Panc1 (cell line): Measurements from ENCODE around the gene GPSM1. TPM values are rescaled to one million over a fixed set of nuclear protein-coding genes. Genes with fewer than 3 reads are reported as not detected.

ENCODE experiments used
- ATAC-seq: fragments of 200-7000 bp; cut with Tn5 transposase; 2 replicates; pipeline ENCODE4 v1.9.1; 2020; ENCODE audit warnings: mild to moderate bottlenecking, moderate library complexity
- BruUV-seq: library from RNA; stranded (reverse); fragments of 400-500 nt; replicated peaks from 2 replicates; lab custom pipeline; 2021; lab: Mats Ljungman, UMichigan
- CTCF ChIA-PET: fragments of 300-600 bp; sonication (Branson Sonifier 250); formaldehyde crosslinking; loops from one replicate; lab custom pipeline; 2022; ENCODE audit warnings: antibody characterized with exemption; lab: Charles Lee
- POLR2A ChIA-PET: fragments of 300-600 bp; sonication (Branson Sonifier 250); formaldehyde crosslinking; loops from one replicate; lab custom pipeline; 2022; ENCODE audit warnings: antibody characterized with exemption; lab: Charles Lee
- DNase-seq: peaks from one replicate; pipeline ENCODE4 v3.0.0-alpha.2; 2010; ENCODE audit warnings: low read depth, low spot score
- H3K27ac ChIP-seq: 2 replicates; pipeline ENCODE4 v1.5.1; 2011; ENCODE audit warnings: mild to moderate bottlenecking, low read length, inconsistent platforms
- H3K27me3 ChIP-seq: fragments of 200-500 bp; sonication (Bioruptor generic); 2 replicates; pipeline ENCODE4 v1.6.0; 2014; ENCODE audit warnings: low read length, inconsistent platforms; ENCODE audit not compliant: control insufficient read depth, insufficient read depth
- H3K36me3 ChIP-seq: fragments of 200-500 bp; sonication (Bioruptor generic); 2 replicates; pipeline ENCODE4 v1.5.1; 2014; ENCODE audit warnings: inconsistent platforms, mild to moderate bottlenecking, low read length, moderate library complexity; ENCODE audit not compliant: control insufficient read depth, insufficient read depth
- H3K4me1 ChIP-seq: 2 replicates; pipeline ENCODE4 v1.5.1; 2011; ENCODE audit warnings: inconsistent platforms, mild to moderate bottlenecking, low read length, moderate library complexity; ENCODE audit not compliant: control insufficient read depth, insufficient read depth
- H3K4me3 ChIP-seq, 2 experiments: 2 replicates each; pipeline ENCODE4 v1.5.1; 2011 to 2012; ENCODE audit warnings: low read depth in 2 of 2, low read length in 2 of 2, mild to moderate bottlenecking in 2 of 2, inconsistent platforms in 1 of 2, moderate library complexity in 1 of 2
- H3K9me3 ChIP-seq: fragments of 200-500 bp; sonication (Bioruptor generic); 2 replicates; pipeline ENCODE4 v1.5.1; 2014; ENCODE audit warnings: low read depth, mild to moderate bottlenecking, inconsistent platforms, low read length, moderate library complexity; ENCODE audit not compliant: control insufficient read depth, insufficient read depth
- CTCF ChIP-seq: fragments of 450-650 bp; IDR thresholded peaks from 2 replicates; pipeline ENCODE4 v1.5.1; 2017; ENCODE audit warnings: mild to moderate bottlenecking
- POLR2AphosphoS5 ChIP-seq: IDR thresholded peaks from 2 replicates; pipeline ENCODE4 v1.6.1; 2012; ENCODE audit warnings: mild to moderate bottlenecking, low read depth, low read length, moderate library complexity
- SIN3A ChIP-seq: IDR thresholded peaks from 2 replicates; pipeline ENCODE4 v1.6.1; 2012; ENCODE audit warnings: low read depth, mild to moderate bottlenecking, low read length, moderate library complexity, borderline replicate concordance; ENCODE audit not compliant: insufficient read depth
- TCF7L2 ChIP-seq: IDR thresholded peaks from 2 replicates; pipeline ENCODE4 v1.6.1; 2011; ENCODE audit warnings: mild to moderate bottlenecking, low read depth, low read length, inconsistent platforms
- in situ Hi-C: cut with HindIII; loops from 2 replicates; pipeline ENCODE4 v1.10.0; 2016; ENCODE audit warnings: low sequenced_read_pairs, low pct_unique_long_range_greater_than_20kb
- intact Hi-C: fragments of 100-400 bp; cut with micrococcal nuclease; formaldehyde crosslinking; loops from one replicate; pipeline ENCODE4 v1.10.0; 2022; ENCODE audit not compliant: unreplicated experiment
- total RNA-seq: library from RNA; stranded (reverse); gene quantifications from one replicate; pipeline ENCODE4 v1.2.1, GENCODE V29; 2021; ENCODE audit not compliant: unreplicated experiment
- TF ChIP-seq, protein P1 (sequence below), 2 experiments: IDR thresholded peaks; 2 replicates each; pipeline ENCODE4 v1.6.1; 2011 to 2012; ENCODE audit warnings: low read depth in 2 of 2, control low read depth in 1 of 2, low read length in 1 of 2, mild to moderate bottlenecking in 1 of 2, moderate library complexity in 1 of 2; ENCODE audit not compliant: insufficient read depth in 1 of 2

Gene GPSM1
- total RNA-seq, 1 experiment from 2014 or later = 14.2 TPM

- Histone ChIP-seq H3K36me3 (no peaks in the 10 kb centered on the region; the same call in 1 of the 2 replicates), H3K4me3 (no peak overlapping the region), H3K4me1 (no peaks in the 10 kb centered on the region; the same call in 1 of the 2 replicates), H3K27ac (no peak overlapping the region), H3K27me3 (no peaks in the 10 kb centered on the region), H3K9me3 (no peaks in the 10 kb centered on the region)
- ChIA-PET POLR2A (no interaction called here), CTCF (no interaction called here)
- no TSS peak for BruUV-seq
- DNase-seq (no peak), ATAC-seq (no peak)
- intact Hi-C loops (no loop called here), in situ Hi-C loops (no loop called here)
- TF ChIP-seq, protein P1, sequence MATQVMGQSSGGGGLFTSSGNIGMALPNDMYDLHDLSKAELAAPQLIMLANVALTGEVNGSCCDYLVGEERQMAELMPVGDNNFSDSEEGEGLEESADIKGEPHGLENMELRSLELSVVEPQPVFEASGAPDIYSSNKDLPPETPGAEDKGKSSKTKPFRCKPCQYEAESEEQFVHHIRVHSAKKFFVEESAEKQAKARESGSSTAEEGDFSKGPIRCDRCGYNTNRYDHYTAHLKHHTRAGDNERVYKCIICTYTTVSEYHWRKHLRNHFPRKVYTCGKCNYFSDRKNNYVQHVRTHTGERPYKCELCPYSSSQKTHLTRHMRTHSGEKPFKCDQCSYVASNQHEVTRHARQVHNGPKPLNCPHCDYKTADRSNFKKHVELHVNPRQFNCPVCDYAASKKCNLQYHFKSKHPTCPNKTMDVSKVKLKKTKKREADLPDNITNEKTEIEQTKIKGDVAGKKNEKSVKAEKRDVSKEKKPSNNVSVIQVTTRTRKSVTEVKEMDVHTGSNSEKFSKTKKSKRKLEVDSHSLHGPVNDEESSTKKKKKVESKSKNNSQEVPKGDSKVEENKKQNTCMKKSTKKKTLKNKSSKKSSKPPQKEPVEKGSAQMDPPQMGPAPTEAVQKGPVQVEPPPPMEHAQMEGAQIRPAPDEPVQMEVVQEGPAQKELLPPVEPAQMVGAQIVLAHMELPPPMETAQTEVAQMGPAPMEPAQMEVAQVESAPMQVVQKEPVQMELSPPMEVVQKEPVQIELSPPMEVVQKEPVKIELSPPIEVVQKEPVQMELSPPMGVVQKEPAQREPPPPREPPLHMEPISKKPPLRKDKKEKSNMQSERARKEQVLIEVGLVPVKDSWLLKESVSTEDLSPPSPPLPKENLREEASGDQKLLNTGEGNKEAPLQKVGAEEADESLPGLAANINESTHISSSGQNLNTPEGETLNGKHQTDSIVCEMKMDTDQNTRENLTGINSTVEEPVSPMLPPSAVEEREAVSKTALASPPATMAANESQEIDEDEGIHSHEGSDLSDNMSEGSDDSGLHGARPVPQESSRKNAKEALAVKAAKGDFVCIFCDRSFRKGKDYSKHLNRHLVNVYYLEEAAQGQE (IDR thresholded peaks at IDR 0.05; ENCODE audit: insufficient read depth in 1 of 2, low read depth in 2 of 2, low read length in 1 of 2) = no peak
- TF ChIP-seq TCF7L2 (no peak), CTCF (no peak), POLR2AphosphoS5 (no peak), SIN3A (no peak)
Measured at GRCh38 chr9:136330406-136330990, 3.2 kb downstream of the GPSM1 start.

DNA sequence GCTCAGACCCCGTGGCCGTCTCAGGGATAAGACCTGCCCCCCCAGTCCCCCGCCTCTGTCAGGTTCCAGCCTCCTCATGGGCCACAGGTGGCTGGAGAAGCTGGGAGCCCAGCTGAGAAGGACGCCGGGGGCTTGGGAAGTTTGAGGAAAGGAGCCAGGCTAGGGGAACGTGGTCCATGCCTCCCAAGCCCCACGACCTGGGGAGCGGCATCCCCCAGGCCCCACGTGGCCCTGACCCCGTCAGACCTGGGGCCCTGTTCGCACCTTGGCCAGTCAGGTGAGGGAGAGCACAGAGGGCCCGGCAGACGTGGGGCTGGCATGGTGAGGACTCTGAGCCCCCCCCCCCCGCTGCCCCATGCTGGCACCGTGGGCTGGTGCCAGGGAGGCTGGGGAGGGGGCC, 3.7 kb downstream of the GPSM1 start:
- intact Hi-C loops = no loop called here
- ChIA-PET CTCF (no interaction called here), POLR2A (no interaction called here)
- Histone ChIP-seq H3K36me3 (no peaks in the 10 kb centered on the region; the same call in 1 of the 2 replicates), H3K4me1 (no peaks in the 10 kb centered on the region; the same call in 1 of the 2 replicates), H3K27me3 (no peaks in the 10 kb centered on the region), H3K27ac (no peak overlapping the region), H3K9me3 (no peaks in the 10 kb centered on the region), H3K4me3 (no peak overlapping the region)
- BruUV-seq = no TSS peak
- ATAC-seq (no peak), DNase-seq (no peak)
- in situ Hi-C loops = no loop called here
- TF ChIP-seq, protein P1 (IDR thresholded peaks at IDR 0.05; ENCODE audit: insufficient read depth in 1 of 2, low read depth in 2 of 2, low read length in 1 of 2) = no peak
- no peak for TF ChIP-seq TCF7L2
- no peak for TF ChIP-seq POLR2AphosphoS5
- no peak for TF ChIP-seq SIN3A
- TF ChIP-seq CTCF = no peak
